GM21737 (cell line): ENCODE data around the gene GASK1B.
A peak's percentile ranks its signal among the peaks of the same experiment; 100 is the strongest.

Experiments used
- ATAC-seq: cut with Tn5 transposase; IDR thresholded peaks from one replicate; pipeline ENCODE4 v1.9.1; 2021; ENCODE audit warnings: mild to moderate bottlenecking, moderate library complexity; ENCODE audit not compliant: unreplicated experiment

The GASK1B gene

DNA sequence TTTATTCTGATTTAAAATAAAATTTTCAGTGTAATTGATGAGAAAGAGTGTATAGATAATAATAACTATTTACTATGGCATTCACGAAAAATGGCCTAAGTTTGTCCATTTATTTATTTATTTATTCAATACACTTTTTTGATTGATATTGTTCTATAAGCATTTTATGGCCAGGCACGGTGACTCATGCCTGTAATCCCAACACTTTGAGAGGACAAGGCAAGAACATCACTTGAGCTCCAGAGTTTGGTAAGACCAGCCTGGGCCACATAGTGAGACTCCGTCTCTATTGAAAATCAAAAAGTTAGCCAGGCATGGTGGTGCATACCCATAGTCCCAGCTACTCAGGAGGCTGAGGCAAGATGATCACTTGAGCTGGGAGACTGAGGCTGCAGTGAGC is 25.7 kb downstream of the GASK1B start:
- ATAC-seq = no peak

DNA sequence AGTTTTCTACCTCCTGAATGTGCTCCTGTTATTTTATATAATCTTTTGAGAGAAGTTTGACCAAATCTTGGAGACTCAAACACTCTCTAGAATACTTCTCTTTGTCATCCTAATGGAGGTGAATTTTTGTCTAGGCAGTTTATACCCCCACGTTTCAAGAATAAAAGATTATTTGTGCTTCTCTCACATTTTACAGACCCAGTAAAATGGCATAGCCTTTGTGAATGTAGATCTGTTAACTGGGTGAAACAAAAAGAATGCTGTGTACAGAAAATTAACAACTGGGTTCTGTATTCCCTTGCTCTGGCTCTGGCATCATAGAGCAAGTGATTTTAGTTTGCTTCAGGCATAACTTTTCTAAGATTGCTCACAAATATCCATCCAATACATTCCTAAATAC is 26.1 kb downstream of the GASK1B start:
- ATAC-seq = no peak

GRCh38 chr4:158139086-158139485 is 33.7 kb downstream of the GASK1B start:
- no peak for ATAC-seq

DNA sequence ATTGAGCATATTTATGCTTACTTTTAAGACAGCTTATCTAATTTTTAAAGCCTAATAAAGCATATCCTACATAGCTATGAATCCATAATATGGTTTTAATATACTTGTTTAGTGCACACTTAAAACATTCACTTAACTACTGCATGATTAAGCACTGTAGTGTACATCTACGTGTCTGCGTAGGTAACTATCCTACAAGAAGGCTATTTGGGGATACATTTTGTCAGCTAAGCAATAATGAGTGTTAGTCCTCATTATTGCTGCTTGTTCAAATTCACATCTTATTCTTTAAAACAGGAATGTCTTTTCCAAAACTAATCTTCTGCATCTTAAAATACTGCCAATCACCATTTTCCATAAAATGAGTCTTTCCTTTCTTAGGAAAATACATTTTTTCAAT is 38.6 kb downstream of the GASK1B start:
- no peak for ATAC-seq

- no peak for ATAC-seq
These were observed 39.3 kb downstream of the GASK1B start for GRCh38 chr4:158133551-158133950.

GRCh38 chr4:158131027-158131426 is 41.8 kb downstream of the GASK1B start:
- ATAC-seq = no peak

DNA sequence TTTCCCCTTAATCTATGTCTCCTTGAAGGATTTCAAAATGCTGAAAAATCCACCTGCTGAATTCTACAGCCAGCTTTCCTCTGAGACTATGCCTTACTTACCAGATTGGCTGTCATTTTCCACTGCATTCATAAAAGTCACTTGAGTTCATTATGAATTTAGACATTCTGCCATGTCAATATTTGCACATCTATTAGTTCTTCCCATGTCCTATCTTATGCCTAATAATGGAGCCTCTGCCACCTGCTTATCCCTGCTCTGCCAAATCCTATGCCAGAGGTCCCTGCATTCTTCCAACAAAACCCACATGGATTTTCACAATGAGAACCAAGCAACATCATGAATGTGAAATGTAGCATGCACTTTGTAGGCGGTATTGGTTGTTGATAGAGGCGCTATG is 42.6 kb downstream of the GASK1B start:
- ATAC-seq = no peak

DNA sequence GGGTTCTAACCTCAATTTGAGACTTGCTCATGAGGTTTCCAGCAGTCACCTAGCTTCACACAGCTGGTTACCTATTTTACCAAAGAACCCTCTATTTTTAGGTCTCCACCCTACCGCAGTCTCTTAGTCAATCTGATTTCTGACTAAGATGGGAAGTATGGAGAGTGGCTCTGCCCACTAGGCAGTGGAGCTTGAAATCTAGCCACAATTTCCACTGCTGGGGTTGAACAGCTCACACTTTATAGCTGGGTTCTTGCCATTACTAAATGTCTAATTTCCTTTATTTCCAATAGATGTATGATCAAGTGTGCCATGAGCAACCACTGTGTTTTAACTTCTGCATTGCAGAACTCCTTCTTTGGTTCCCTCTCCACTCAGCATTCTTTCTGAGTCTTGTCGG is 43.1 kb downstream of the GASK1B start:
- peak; percentile 97 for ATAC-seq

- ATAC-seq = no peak
These were observed 44.3 kb downstream of the GASK1B start for GRCh38 chr4:158128540-158128939.

DNA sequence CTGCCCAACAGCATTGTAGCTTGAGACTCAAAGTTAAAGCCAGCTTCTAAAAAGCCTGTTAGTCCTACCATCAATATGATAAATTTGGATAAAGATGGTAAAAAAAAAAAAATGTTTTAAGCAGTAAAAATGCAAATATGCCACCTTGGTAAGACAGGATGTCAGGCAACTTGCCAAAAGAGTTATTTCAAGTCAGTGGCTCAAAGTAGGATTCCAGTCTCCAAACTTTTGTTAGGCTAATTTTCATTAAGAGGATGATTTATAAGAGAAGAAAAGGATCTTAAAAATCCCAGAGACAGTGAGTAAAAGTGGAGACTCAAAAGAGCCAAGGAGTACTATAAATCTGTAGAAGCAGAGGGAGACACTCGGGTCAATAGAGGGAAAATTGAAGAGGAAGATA is 47.5 kb downstream of the GASK1B start:
- ATAC-seq = no peak
